Smooth muscle cell (in vitro differentiated cells): ENCODE results near the gene PIP5K1B. TPM values are rescaled to one million over a fixed set of nuclear protein-coding genes. Genes with fewer than 3 reads are reported as not detected.

Experiments
- DNase-seq: peaks from one replicate; lab custom pipeline; 2025; ENCODE audit not compliant: unreplicated experiment; lab: John Stamatoyannopoulos, UW
- H2AFZ ChIP-seq: fragments of 200-600 bp; sonication (generic); 2 replicates; pipeline ENCODE4 v1.6.0; 2016; ENCODE audit warnings: antibody characterized with exemption, low read depth, mild to moderate bottlenecking
- H3F3A ChIP-seq: fragments of 200-600 bp; sonication (generic); 2 replicates; pipeline ENCODE4 v1.6.0; 2017; ENCODE audit warnings: antibody characterized with exemption, low read depth
- H3K27ac ChIP-seq: fragments of 200-600 bp; sonication (generic); 2 replicates; pipeline ENCODE4 v1.5.1; 2016; ENCODE audit warnings: low read depth, mild to moderate bottlenecking
- H3K27me3 ChIP-seq: fragments of 200-600 bp; sonication (generic); 2 replicates; pipeline ENCODE4 v1.6.1; 2016; ENCODE audit warnings: low read depth, mild to moderate bottlenecking
- H3K36me3 ChIP-seq: fragments of 200-600 bp; sonication (generic); 2 replicates; pipeline ENCODE4 v1.5.1; 2016; ENCODE audit warnings: low read depth
- H3K4me1 ChIP-seq: fragments of 200-600 bp; sonication (generic); 2 replicates; pipeline ENCODE4 v1.5.1; 2016; ENCODE audit warnings: low read depth
- H3K4me2 ChIP-seq: fragments of 200-600 bp; sonication (generic); 2 replicates; pipeline ENCODE4 v1.6.0; 2016; ENCODE audit warnings: mild to moderate bottlenecking
- H3K4me3 ChIP-seq: fragments of 200-600 bp; sonication (generic); 2 replicates; pipeline ENCODE4 v1.5.1; 2016; ENCODE audit warnings: mild to moderate bottlenecking
- H3K79me2 ChIP-seq: fragments of 200-600 bp; sonication (generic); 2 replicates; pipeline ENCODE4 v1.6.0; 2016; ENCODE audit warnings: low read depth, mild to moderate bottlenecking
- H3K9ac ChIP-seq: fragments of 200-600 bp; sonication (generic); 2 replicates; pipeline ENCODE4 v1.6.0; 2016; ENCODE audit warnings: low read depth
- H3K9me3 ChIP-seq: fragments of 200-600 bp; sonication (generic); replicated peaks from 2 replicates; pipeline ENCODE4 v1.5.1; 2016; ENCODE audit warnings: low read depth
- H4K20me1 ChIP-seq: fragments of 200-600 bp; sonication (generic); 2 replicates; pipeline ENCODE4 v1.6.0; 2016; ENCODE audit warnings: low read depth
- WGBS: methylation state at CpG from one replicate; pipeline ENCODE4 v1.1.7; 2016; ENCODE audit warnings: low lambda C conversion rate; 5-methylcytosine and 5-hydroxymethylcytosine counted together
- polyA plus RNA-seq: library from polyadenylated mRNA; unstranded; fragments of >200 nt; fragmentation: Nextera tagmentation; extraction: Ambion mirVana; gene quantifications from 2 replicates; pipeline ENCODE4 v1.2.1, GENCODE V29; 2016
- total RNA-seq: library from RNA; depleted of rRNA; stranded (reverse); fragments of >200 nt; gene quantifications from 2 replicates; pipeline ENCODE4 v1.2.3, GENCODE V29; 2014
- TF ChIP-seq, protein P1 (sequence below): fragments of 200-600 bp; sonication (generic); IDR thresholded peaks from 2 replicates; pipeline ENCODE4 v1.5.1; 2017; ENCODE audit warnings: borderline replicate concordance, mild to moderate bottlenecking, antibody characterized with exemption; ENCODE audit not compliant: insufficient read depth, poor library complexity, severe bottlenecking

PIP5K1B gene
- total and polyA plus RNA-seq, 2 experiments from 2014 or later = not detected

DNA sequence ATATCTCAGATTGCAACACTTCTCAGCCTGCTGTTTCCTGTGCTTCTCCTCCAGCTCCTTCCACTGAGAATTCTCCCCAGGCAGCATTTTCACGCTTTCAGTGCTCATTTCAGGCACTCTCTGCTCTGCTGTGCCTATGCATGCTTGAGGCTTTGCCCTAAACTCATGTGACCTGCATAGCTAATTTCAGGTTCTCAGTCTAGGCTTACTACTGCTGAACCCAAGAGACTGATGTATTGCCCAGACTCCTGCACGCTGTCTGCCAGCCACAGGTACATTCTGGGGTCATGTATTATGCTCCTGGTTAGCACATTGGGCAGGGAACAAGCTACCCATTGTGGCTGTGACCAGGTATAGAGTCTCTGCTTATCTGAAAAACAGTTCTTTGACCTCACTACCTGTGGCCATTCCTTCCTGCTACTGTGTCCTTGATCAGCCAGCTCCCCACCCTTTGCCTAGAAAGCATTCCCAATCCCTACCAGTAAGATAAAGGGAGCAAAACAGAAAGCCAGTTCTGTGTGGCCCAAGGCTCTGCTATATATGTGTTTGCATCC lies 34.7 kb downstream of the PIP5K1B start:
- H3K9me3 ChIP-seq = no peaks in the 10 kb centered on the region
- no peaks in the 10 kb centered on the region for H4K20me1 ChIP-seq
- H3K4me3 ChIP-seq = no peak overlapping the region
- no peaks in the 10 kb centered on the region for H3K79me2 ChIP-seq
- no peaks in the 10 kb centered on the region for H3F3A ChIP-seq
- no peak overlapping the region for H3K9ac ChIP-seq
- H3K36me3 ChIP-seq = no peaks in the 10 kb centered on the region
- no peak overlapping the region for H2AFZ ChIP-seq
- H3K27ac ChIP-seq = no peak overlapping the region
- DNase-seq = no peak
- H3K4me2 ChIP-seq = no peak overlapping the region
- H3K4me1 ChIP-seq = no peaks in the 10 kb centered on the region
- H3K27me3 ChIP-seq = no peaks in the 10 kb centered on the region
- TF ChIP-seq, protein P1, sequence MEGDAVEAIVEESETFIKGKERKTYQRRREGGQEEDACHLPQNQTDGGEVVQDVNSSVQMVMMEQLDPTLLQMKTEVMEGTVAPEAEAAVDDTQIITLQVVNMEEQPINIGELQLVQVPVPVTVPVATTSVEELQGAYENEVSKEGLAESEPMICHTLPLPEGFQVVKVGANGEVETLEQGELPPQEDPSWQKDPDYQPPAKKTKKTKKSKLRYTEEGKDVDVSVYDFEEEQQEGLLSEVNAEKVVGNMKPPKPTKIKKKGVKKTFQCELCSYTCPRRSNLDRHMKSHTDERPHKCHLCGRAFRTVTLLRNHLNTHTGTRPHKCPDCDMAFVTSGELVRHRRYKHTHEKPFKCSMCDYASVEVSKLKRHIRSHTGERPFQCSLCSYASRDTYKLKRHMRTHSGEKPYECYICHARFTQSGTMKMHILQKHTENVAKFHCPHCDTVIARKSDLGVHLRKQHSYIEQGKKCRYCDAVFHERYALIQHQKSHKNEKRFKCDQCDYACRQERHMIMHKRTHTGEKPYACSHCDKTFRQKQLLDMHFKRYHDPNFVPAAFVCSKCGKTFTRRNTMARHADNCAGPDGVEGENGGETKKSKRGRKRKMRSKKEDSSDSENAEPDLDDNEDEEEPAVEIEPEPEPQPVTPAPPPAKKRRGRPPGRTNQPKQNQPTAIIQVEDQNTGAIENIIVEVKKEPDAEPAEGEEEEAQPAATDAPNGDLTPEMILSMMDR = no peak
- WGBS = 72% methylated on average over 2 of the region's 2 CpGs

DNA sequence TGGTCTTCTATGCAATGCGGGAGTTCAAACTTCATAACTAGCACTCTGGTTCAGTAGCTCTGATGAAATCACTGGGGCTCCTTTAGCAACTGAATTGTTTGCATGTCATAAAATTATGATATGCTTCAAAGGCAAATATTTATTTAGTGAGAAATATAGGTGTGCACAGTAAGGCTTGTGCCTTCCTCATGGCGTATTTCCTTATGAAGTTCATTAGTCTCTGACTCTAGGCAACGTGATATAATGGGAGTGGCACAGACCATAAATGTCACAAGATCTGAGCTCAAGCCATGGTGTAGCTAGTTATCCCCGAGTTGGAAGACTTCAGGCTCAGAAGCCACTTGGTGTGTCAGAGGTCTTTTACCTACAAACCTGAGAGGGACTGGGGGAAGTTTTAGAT lies 35.5 kb downstream of the PIP5K1B start:
- Histone ChIP-seq H3K36me3 (no peaks in the 10 kb centered on the region), H3K4me1 (no peaks in the 10 kb centered on the region), H3K4me3 (no peak overlapping the region), H3K79me2 (no peaks in the 10 kb centered on the region), H4K20me1 (no peaks in the 10 kb centered on the region), H3K27ac (no peak overlapping the region), H3F3A (no peaks in the 10 kb centered on the region), H2AFZ (no peak overlapping the region), H3K9ac (no peak overlapping the region), H3K27me3 (no peaks in the 10 kb centered on the region), H3K4me2 (no peak overlapping the region), H3K9me3 (no peaks in the 10 kb centered on the region)
- TF ChIP-seq, protein P1 = no peak
- DNase-seq = no peak
- WGBS = 89% methylated on average over 4 of the region's 4 CpGs

DNA sequence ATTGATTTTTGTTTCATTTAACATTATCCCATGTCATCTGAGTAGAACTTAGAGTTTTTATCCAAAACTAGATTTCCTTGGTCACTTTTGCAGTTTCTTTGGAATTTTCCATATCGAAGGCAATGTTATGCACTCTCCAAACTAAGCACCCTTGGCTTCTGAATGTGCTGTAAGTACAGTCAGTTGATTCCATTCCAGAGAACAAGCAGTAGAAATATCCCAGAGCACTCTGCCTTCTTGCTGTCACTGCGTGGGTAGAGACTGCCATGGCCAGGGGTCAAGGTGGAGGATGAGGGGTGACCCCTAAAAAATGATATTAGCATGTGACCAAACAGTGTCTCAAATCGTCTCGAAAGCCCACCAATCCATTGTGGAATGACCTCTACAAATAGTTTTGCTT lies 36.2 kb downstream of the PIP5K1B start:
- WGBS = 87% methylated on average over 4 of the region's 4 CpGs
- H4K20me1 ChIP-seq = no peaks in the 10 kb centered on the region
- no peak for DNase-seq

More for the DNA sequence above, 36.2 kb downstream of the PIP5K1B start:
- H3K4me1 ChIP-seq = no peaks in the 10 kb centered on the region
- H3K9ac ChIP-seq = no peak overlapping the region
- TF ChIP-seq, protein P1 = no peak
- H2AFZ ChIP-seq = no peak overlapping the region
- H3K4me2 ChIP-seq = no peak overlapping the region
- no peak overlapping the region for H3K27ac ChIP-seq
- no peaks in the 10 kb centered on the region for H3K9me3 ChIP-seq
- no peak overlapping the region for H3K4me3 ChIP-seq
- H3F3A ChIP-seq = no peaks in the 10 kb centered on the region
- H3K36me3 ChIP-seq = no peaks in the 10 kb centered on the region
- H3K27me3 ChIP-seq = no peaks in the 10 kb centered on the region
- no peaks in the 10 kb centered on the region for H3K79me2 ChIP-seq
